Endothelial cell of umbilical vein (primary cell): Measurements from ENCODE around the gene CTBP1. TPM values are rescaled to one million over a fixed set of nuclear protein-coding genes. Genes with fewer than 3 reads are reported as not detected.

Experiments used
- BruUV-seq: library from RNA; stranded (reverse); fragments of 400-500 nt; replicated peaks from 2 replicates; lab custom pipeline; 2021; lab: Mats Ljungman, UMichigan
- CTCF ChIA-PET: fragments of 300-600, 350-600 bp; sonication (Branson Sonifier 250); formaldehyde crosslinking; loops from one replicate; lab custom pipeline; 2021; ENCODE audit warnings: antibody characterized with exemption, inconsistent platforms; lab: Charles Lee
- POLR2A ChIA-PET: fragments of 300-600, 350-600 bp; sonication (Branson Sonifier 250); formaldehyde crosslinking; loops from one replicate; lab custom pipeline; 2021; ENCODE audit warnings: antibody characterized with exemption, inconsistent platforms; lab: Charles Lee
- DNase-seq: peaks from one replicate; pipeline ENCODE4 v3.0.0-alpha.2; 2011; ENCODE audit warnings: low read depth, low spot score
- FAIRE-seq: peaks from 2 replicates; lab custom pipeline; 2011; peaks lifted over from hg19 to GRCh38; lab: Jason Lieb, UNC
- H2AFZ ChIP-seq: 2 replicates; pipeline ENCODE4 v1.6.0; 2012; ENCODE audit warnings: low read depth, low read length, control low read depth, inconsistent platforms
- H3K27ac ChIP-seq: 2 replicates; pipeline ENCODE4 v1.5.1; 2011; ENCODE audit warnings: low read depth, mild to moderate bottlenecking, control low read depth, low read length, moderate library complexity; ENCODE audit not compliant: insufficient read depth
- H3K27me3 ChIP-seq, 2 experiments: 2 replicates each; pipeline versions ENCODE4 v1.6.0 to v1.6.1; 2011; ENCODE audit warnings: low read length in 2 of 2, mixed read lengths in 1 of 2; ENCODE audit not compliant: control insufficient read depth in 2 of 2, insufficient read depth in 2 of 2
- H3K36me3 ChIP-seq, 2 experiments: 2 replicates in 1 of 2; 3 replicates in 1 of 2; pipeline ENCODE4 v1.5.1; 2011; ENCODE audit warnings: low read length in 2 of 2, mild to moderate bottlenecking in 1 of 2, moderate library complexity in 1 of 2; ENCODE audit not compliant: control insufficient read depth in 2 of 2, insufficient read depth in 2 of 2; ENCODE audit errors: extremely low read depth in 1 of 2
- H3K4me1 ChIP-seq: 3 replicates; pipeline ENCODE4 v1.5.1; 2011; ENCODE audit warnings: mild to moderate bottlenecking, low read length; ENCODE audit not compliant: control insufficient read depth, insufficient read depth; ENCODE audit errors: extremely low read depth
- H3K4me2 ChIP-seq: 2 replicates; pipeline ENCODE4 v1.6.1; 2011; ENCODE audit warnings: low read length, control low read depth, mixed read lengths; ENCODE audit not compliant: insufficient read depth
- H3K4me3 ChIP-seq, 3 experiments: fragments of 200-600 bp in 1 of 3; sonication (generic), shearing (Covaris generic) in 1 of 3; replicated peaks in 1 of 3; 2 replicates each; pipeline ENCODE4 v1.5.1; 2011 to 2016; ENCODE audit warnings: control low read depth in 3 of 3, low read length in 3 of 3, mild to moderate bottlenecking in 2 of 3, inconsistent platforms in 1 of 3, low read depth in 1 of 3, moderate library complexity in 1 of 3; ENCODE audit not compliant: insufficient read depth in 1 of 3
- H3K79me2 ChIP-seq: 2 replicates; pipeline ENCODE4 v1.6.0; 2012; ENCODE audit warnings: low read length, inconsistent platforms; ENCODE audit not compliant: control insufficient read depth, insufficient read depth
- H3K9ac ChIP-seq: replicated peaks from 2 replicates; pipeline ENCODE3; 2011; ENCODE audit warnings: low read length, control low read depth; ENCODE audit not compliant: insufficient read depth; ENCODE audit errors: extremely low read depth
- H3K9me1 ChIP-seq: replicated peaks from 3 replicates; pipeline ENCODE4 v1.6.0; 2011; ENCODE audit warnings: mild to moderate bottlenecking, low read length; ENCODE audit not compliant: control insufficient read depth, insufficient read depth; ENCODE audit errors: extremely low read depth
- H3K9me3 ChIP-seq: replicated peaks from 2 replicates; pipeline ENCODE4 v1.5.1; 2012; ENCODE audit warnings: low read length, inconsistent platforms; ENCODE audit not compliant: control insufficient read depth, insufficient read depth
- H4K20me1 ChIP-seq: replicated peaks from 2 replicates; pipeline ENCODE3; 2011; ENCODE audit warnings: mild to moderate bottlenecking, low read length; ENCODE audit not compliant: control insufficient read depth, insufficient read depth; ENCODE audit errors: extremely low read depth
- EZH2 ChIP-seq: IDR thresholded peaks from 2 replicates; pipeline ENCODE4 v1.6.1; 2012; ENCODE audit warnings: borderline replicate concordance, low read depth, mild to moderate bottlenecking, moderate library complexity, low read length, inconsistent platforms; ENCODE audit not compliant: severe bottlenecking
- FOS ChIP-seq: IDR thresholded peaks from 2 replicates; pipeline ENCODE4 v1.6.1; 2011; ENCODE audit warnings: mild to moderate bottlenecking, low read length, moderate library complexity, borderline replicate concordance; ENCODE audit not compliant: insufficient read depth
- JUN ChIP-seq: IDR thresholded peaks from 2 replicates; pipeline ENCODE4 v1.6.1; 2011; ENCODE audit warnings: borderline replicate concordance, low read depth; ENCODE audit not compliant: insufficient read length, insufficient read depth
- MYC ChIP-seq: IDR thresholded peaks from one replicate; pipeline ENCODE4 v1.6.1; 2011; ENCODE audit warnings: mild to moderate bottlenecking, low read depth, low read length
- POLR2A ChIP-seq: IDR thresholded peaks from 2 replicates; pipeline ENCODE4 v1.6.1; 2012; ENCODE audit warnings: low read depth, mild to moderate bottlenecking, control low read depth, low read length
- POLR2AphosphoS5 ChIP-seq: IDR thresholded peaks from 2 replicates; pipeline ENCODE4 v1.6.1; 2012; ENCODE audit warnings: low read depth, mild to moderate bottlenecking, control low read depth, low read length, moderate library complexity; ENCODE audit not compliant: insufficient read depth
- dilution Hi-C: fragments of 300-500 bp; cut with MboI; formaldehyde crosslinking; loops from one replicate; pipeline ENCODE4 v1.15.0; 2019; ENCODE audit warnings: low sequenced_read_pairs; ENCODE audit not compliant: extremely low pct_ligation_motif_present
- intact Hi-C: fragments of 100-400 bp; cut with micrococcal nuclease; formaldehyde crosslinking; loops from one replicate; pipeline ENCODE4 v1.10.0; 2022
- polyA plus RNA-seq, 4 experiments: library from polyadenylated mRNA; depleted of rRNA in 3 of 4; stranded (reverse) in 3 of 4; unstranded in 1 of 4; fragments of >200 nt; gene quantifications; 2 replicates each; pipeline versions ENCODE4 v1.2.1 to v1.2.3, GENCODE V29; 2011 to 2012; ENCODE audit warnings: missing spikeins in 1 of 4
- total RNA-seq: library from RNA; stranded (reverse); gene quantifications from 2 replicates; pipeline ENCODE4 v1.2.3, GENCODE V29; 2021
- TF ChIP-seq, protein P1 (sequence below), 2 donors: IDR thresholded peaks; 1 replicate in 1 of 2; 2 replicates in 1 of 2; pipeline ENCODE4 v1.5.1; 2011; ENCODE audit warnings: low read length in 2 of 2, mild to moderate bottlenecking in 2 of 2, moderate library complexity in 2 of 2, control low read depth in 1 of 2, inconsistent platforms in 1 of 2, low read depth in 1 of 2; ENCODE audit not compliant: insufficient read depth in 1 of 2; ENCODE audit errors: extremely low read depth in 1 of 2

Gene CTBP1
- total and polyA plus RNA-seq, 2 donors (not counting 3 experiments of a cell fraction or from before 2014, with no cell fraction given): 165 to 167 TPM

- no peak for FAIRE-seq
Observed at GRCh38 chr4:1214101-1215095, 34.5 kb downstream of the CTBP1 start.

More at GRCh38 chr4:1214101-1215095, 34.5 kb downstream of the CTBP1 start:
- Histone ChIP-seq H3K9ac (no peak overlapping the region), H3K9me3 (no peaks in the 10 kb centered on the region), H3K4me1 (no peaks in the 10 kb centered on the region), H3K79me2 (no peaks in the 10 kb centered on the region), H3K36me3 (peaks cover 8 to 39% of the 10 kb centered on the region in 2 experiments), H3K4me2 (no peak overlapping the region), H2AFZ (no peak overlapping the region), H3K27ac (no peak overlapping the region), H3K9me1 (no peaks in the 10 kb centered on the region), H4K20me1 (no peaks in the 10 kb centered on the region), H3K27me3 (no peaks in the 10 kb centered on the region), H3K4me3 (no peak overlapping the region)
- intact Hi-C loops (no loop called here), dilution Hi-C loops (no loop called here)
- ChIA-PET POLR2A (no interaction called here), CTCF (interaction anchor here (1.1 kb wide), 1 partner anchor 47 kb away, joined by 3 read pairs; no protein-coding TSS in a partner anchor)
- no TSS peak for BruUV-seq
- no peak for DNase-seq
- TF ChIP-seq POLR2A: no peak
- no peak for TF ChIP-seq JUN
- TF ChIP-seq EZH2: no peak
- TF ChIP-seq MYC: no peak
- TF ChIP-seq FOS: no peak
- TF ChIP-seq, protein P1, sequence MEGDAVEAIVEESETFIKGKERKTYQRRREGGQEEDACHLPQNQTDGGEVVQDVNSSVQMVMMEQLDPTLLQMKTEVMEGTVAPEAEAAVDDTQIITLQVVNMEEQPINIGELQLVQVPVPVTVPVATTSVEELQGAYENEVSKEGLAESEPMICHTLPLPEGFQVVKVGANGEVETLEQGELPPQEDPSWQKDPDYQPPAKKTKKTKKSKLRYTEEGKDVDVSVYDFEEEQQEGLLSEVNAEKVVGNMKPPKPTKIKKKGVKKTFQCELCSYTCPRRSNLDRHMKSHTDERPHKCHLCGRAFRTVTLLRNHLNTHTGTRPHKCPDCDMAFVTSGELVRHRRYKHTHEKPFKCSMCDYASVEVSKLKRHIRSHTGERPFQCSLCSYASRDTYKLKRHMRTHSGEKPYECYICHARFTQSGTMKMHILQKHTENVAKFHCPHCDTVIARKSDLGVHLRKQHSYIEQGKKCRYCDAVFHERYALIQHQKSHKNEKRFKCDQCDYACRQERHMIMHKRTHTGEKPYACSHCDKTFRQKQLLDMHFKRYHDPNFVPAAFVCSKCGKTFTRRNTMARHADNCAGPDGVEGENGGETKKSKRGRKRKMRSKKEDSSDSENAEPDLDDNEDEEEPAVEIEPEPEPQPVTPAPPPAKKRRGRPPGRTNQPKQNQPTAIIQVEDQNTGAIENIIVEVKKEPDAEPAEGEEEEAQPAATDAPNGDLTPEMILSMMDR (IDR thresholded peaks at IDR 0.05; ENCODE audit: extremely low read depth in 1 of 2, insufficient read depth in 1 of 2, low read depth in 1 of 2, low read length in 2 of 2): no peak
- no peak for TF ChIP-seq POLR2AphosphoS5
